Ovary (tissue), 3 donors: ENCODE results near the gene CHAF1A.

Experiments
- POLR2A ChIP-seq: fragments of 450-650 bp; IDR thresholded peaks from one replicate; pipeline ENCODE4 v1.6.1; 2017; ENCODE audit warnings: antibody characterized with exemption, mild to moderate bottlenecking, moderate library complexity
- TF ChIP-seq, protein P1 (sequence below), 3 donors: fragments of 450-650 bp in 2 of 3; fragments of 200-600 bp in 1 of 3; IDR thresholded peaks; one replicate each; pipeline versions ENCODE4 v1.5.1 to v1.8.0; 2016 to 2022; ENCODE audit warnings: antibody characterized with exemption in 3 of 3, mild to moderate bottlenecking in 1 of 3
- donor health status: DM: no; HTN: no; CAD: no.

DNA sequence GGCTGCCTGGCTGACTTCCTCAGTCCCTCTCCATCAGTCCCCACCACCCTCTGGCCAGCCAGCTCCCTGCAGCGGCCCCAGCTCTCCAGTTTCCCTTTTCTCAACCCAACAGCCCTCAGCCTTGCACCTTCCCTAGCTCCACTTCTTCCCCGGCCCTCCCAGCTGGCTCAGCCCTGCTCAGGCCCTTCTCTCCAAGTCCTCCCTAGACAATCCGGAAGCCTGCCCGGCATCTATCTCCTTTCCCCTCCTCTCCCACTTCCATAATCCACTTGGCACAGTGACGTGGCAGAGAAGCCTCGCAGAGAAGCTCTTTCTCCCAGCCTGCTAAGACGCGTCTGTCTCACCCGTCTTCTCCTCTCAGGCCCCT, 54.0 kb downstream of the CHAF1A start:
- TF ChIP-seq, protein P1, sequence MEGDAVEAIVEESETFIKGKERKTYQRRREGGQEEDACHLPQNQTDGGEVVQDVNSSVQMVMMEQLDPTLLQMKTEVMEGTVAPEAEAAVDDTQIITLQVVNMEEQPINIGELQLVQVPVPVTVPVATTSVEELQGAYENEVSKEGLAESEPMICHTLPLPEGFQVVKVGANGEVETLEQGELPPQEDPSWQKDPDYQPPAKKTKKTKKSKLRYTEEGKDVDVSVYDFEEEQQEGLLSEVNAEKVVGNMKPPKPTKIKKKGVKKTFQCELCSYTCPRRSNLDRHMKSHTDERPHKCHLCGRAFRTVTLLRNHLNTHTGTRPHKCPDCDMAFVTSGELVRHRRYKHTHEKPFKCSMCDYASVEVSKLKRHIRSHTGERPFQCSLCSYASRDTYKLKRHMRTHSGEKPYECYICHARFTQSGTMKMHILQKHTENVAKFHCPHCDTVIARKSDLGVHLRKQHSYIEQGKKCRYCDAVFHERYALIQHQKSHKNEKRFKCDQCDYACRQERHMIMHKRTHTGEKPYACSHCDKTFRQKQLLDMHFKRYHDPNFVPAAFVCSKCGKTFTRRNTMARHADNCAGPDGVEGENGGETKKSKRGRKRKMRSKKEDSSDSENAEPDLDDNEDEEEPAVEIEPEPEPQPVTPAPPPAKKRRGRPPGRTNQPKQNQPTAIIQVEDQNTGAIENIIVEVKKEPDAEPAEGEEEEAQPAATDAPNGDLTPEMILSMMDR (IDR thresholded peaks at IDR 0.05), result no peak
- no peak for TF ChIP-seq POLR2A
